Measurements from ENCODE around the gene CYP4F22. TPM values are rescaled to one million over a fixed set of nuclear protein-coding genes. Genes with fewer than 3 reads are reported as not detected.

Gene CYP4F22
- total RNA-seq, 1 experiment from 2014 or later: not detected

GRCh38 chr19:15570420-15570819 lies 62.1 kb downstream of the CYP4F22 start:
- no peak for DNase-seq (ENCODE audit: low read depth)

DNA sequence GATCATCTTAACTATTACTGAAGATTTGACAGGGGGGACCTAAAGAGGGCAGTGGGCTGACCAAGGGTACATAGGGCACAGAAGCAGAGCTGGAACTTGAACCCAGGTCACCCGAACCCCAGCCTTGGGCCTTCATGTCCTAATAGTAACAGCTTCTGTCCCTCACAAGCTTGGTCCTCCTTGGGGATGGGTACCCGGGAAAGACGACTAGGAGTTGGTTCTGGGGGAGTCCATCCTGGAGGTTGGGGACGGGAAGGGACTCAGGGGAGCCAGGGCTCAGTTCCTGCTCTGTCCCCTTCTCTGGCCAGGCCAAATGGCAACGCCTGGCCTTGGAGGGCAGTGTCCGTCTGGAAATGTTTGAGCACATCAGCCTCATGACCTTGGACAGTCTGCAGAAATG lies 67.1 kb downstream of the CYP4F22 start:
- DNase-seq (ENCODE audit: low read depth): no peak

- no peak for DNase-seq (ENCODE audit: low read depth)
These were observed 68.3 kb downstream of the CYP4F22 start for GRCh38 chr19:15576526-15577156.

DNA sequence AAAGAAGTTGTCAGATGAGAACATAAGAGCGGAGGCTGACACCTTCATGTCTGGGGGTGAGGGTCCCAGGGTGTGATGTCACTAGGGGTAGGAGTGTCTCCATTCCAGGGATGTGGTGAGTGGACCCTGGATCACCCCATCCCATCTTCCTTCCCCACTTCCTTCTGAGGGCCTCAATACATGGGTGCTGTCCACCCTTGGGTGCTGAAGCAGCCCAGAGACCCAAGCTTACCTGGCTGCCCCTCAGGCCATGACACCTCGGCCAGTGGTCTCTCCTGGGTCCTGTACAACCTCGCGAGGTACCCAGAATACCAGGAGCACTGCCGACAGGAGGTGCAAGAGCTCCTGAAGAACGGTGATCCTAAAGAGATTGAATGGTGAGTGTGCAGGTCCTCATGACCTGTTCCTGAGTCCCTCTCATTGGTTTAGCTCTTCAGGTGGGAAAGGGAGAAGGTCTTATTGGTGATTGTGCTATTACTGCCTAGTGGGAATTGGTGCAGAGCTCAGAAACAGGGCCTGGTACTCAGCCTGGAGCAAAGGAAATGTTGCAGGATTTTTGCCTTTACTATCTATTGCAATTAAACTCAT lies 69.0 kb downstream of the CYP4F22 start:
- no peak for DNase-seq (ENCODE audit: low read depth)

DNA sequence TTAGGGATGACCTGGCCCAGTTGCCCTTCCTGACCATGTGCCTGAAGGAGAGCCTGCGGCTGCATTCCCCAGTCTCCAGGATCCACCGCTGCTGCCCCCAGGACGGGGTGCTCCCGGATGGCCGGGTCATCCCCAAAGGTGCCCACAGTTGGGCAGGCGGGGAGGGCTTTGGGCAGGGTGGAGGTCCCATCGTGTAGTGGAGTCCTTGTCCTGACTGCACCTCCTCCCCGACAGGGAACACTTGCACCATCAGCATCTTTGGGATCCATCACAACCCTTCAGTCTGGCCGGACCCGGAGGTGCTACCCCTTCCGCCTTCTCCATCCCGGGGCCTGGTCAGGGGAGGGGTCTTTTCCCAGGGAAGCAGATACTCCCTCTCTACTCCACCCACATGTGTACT lies 75.0 kb downstream of the CYP4F22 start:
- no peak for DNase-seq (ENCODE audit: low read depth)

GRCh38 chr19:15584095-15584494 lies 75.8 kb downstream of the CYP4F22 start:
- no peak for DNase-seq (ENCODE audit: low read depth)

GRCh38 chr19:15584541-15585115 lies 76.3 kb downstream of the CYP4F22 start:
- DNase-seq (ENCODE audit: low read depth): peak; percentile 57

- DNase-seq (ENCODE audit: low read depth): no peak
These were observed 79.3 kb downstream of the CYP4F22 start for GRCh38 chr19:15587663-15588062.

GRCh38 chr19:15588265-15588664 lies 79.9 kb downstream of the CYP4F22 start:
- no peak for DNase-seq (ENCODE audit: low read depth)

DNA sequence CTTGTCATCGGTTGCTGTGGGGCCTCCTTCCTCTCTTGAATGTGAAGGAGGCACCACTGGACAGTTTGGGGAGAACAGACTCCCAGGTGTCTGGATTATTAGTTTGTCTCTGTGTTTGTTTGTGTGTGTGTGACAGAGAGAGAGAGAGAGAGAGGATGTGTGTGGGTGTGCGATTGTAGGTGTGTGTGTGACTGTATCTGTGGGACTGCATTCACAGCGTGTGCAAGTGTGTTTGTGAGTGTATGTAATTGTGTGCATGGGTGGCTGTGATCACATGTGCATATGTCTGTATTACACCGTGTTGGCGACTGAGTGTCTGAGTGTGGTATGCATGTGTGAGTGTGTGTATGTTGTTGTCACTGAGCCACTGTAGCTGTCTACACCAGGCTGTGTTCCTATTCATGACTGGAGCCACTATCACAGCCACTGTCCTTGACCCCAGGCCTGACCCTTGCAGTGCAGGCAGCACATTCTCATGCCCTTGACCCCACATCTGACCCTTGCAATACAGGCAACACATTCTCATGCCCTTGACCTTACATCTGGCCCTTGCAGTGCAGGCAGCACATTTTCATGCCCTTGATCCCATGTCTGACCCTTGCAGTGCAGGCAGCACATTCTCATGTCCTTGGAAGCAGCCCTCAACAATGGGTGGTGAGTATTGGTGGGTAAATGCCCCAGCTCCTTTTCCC lies 81.6 kb downstream of the CYP4F22 start:
- no peak for DNase-seq (ENCODE audit: low read depth)

DNA sequence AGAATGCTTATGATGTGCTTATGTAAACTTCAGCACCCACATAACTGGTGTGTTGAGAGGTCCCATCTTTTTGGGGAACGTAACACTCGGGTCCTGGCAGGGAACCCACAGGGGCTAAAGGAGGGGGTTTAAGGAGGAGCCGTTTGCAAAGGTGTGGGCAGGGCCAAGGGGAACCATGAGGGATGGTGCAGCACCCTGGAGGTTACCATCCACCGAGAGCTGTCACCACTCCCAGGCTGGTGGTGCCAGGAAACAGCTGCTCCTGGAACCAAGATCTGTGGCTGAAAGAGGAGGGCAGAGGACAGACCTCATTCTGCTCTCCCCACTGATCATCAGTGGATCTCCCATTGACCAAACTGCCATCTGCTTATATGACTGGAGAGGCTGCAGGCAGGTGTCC lies 83.5 kb downstream of the CYP4F22 start:
- no peak for DNase-seq (ENCODE audit: low read depth)

DNA sequence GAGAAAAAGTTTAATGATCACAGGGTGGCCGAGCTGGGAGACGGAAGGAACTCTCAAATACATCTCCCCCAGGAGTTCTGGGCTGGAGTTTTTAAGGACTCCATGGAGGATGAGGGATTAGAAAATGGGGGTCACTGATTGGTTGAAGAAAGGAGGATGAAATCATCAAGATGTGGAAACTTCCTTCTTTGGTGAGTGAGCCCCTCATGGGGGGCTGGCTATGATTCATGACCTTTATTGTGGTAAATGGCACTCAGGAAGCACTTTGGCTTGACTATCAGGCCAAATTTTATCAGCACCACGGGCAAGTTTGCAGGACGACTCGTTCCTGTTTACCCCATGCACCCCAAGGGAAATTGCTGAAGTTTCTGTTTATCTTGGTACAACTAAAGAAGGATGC lies 84.2 kb downstream of the CYP4F22 start:
- DNase-seq (ENCODE audit: low read depth): peak; percentile 19

DNA sequence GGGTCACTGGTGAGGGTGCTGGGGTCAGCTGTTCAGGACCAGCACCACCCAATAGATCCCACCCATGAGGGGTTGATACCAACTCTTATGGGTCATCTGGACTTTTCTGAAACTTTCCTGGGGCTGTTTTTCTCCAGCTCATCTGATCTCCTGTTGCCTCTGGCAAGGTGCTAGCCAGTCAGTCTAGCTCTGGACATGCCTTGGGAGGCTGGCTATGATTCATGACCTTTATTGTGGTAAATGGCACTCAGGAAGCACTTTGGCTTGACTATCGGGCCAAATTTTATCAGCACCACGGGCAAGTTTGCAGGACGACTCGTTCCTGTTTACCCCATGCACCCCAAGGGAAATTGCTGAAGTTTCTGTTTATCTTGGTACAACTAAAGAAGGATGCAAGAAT lies 85.4 kb downstream of the CYP4F22 start:
- DNase-seq (ENCODE audit: low read depth): peak; percentile 87

- DNase-seq (ENCODE audit: low read depth): peak; percentile 92
These were observed 86.7 kb downstream of the CYP4F22 start for GRCh38 chr19:15595069-15595468.

Other genes with a start within 250 kb of the CYP4F22 start
- gene BRD4, start 176.0 kb upstream of the CYP4F22 start, total RNA-seq (2014; rRNA removed; shearing (Covaris generic)): 17.8 and 19.9 TPM in 2 replicates
- 10.1 and 16.4 TPM in 2 replicates for gene AKAP8, start 128.7 kb upstream of the CYP4F22 start, total RNA-seq (2014; rRNA removed; shearing (Covaris generic))
- gene AKAP8L, start 89.5 kb upstream of the CYP4F22 start, total RNA-seq (2014; rRNA removed; shearing (Covaris generic)): 59.7 and 63.6 TPM in 2 replicates
- gene WIZ, start 58.6 kb upstream of the CYP4F22 start, total RNA-seq (2014; rRNA removed; shearing (Covaris generic)): 7.2 and 16.9 TPM in 2 replicates
- gene RASAL3, start 44.0 kb upstream of the CYP4F22 start, total RNA-seq (2014; rRNA removed; shearing (Covaris generic)): 0.05 TPM in 1 of 2 replicates, not detected in the other
- gene PGLYRP2, start 29.0 kb upstream of the CYP4F22 start, total RNA-seq (2014; rRNA removed; shearing (Covaris generic)): 0.17 TPM in 1 of 2 replicates, not detected in the other
- not detected in 2 replicates for gene CYP4F8, start 106.7 kb downstream of the CYP4F22 start, total RNA-seq (2014; rRNA removed; shearing (Covaris generic))
- 0.15 TPM in 1 of 2 replicates, not detected in the other for gene CYP4F3, start 132.4 kb downstream of the CYP4F22 start, total RNA-seq (2014; rRNA removed; shearing (Covaris generic))
- gene CYP4F12, start 164.6 kb downstream of the CYP4F22 start, total RNA-seq (2014; rRNA removed; shearing (Covaris generic)): not detected in 2 replicates
- gene OR10H2, start 219.5 kb downstream of the CYP4F22 start, total RNA-seq (2014; rRNA removed; shearing (Covaris generic)): not detected in 2 replicates
- gene OR10H3, start 229.5 kb downstream of the CYP4F22 start, total RNA-seq (2014; rRNA removed; shearing (Covaris generic)): not detected in 2 replicates